ENCODE data around the gene PRKAR1B. TPM values are rescaled to one million over a fixed set of nuclear protein-coding genes. Genes with fewer than 3 reads are reported as not detected.

PRKAR1B gene
- total and polyA plus RNA-seq, 2 donors (not counting 1 experiment from before 2014, with no cell fraction given) = 4.5 to 8.6 TPM

GRCh38 chr7:545470-545869 lies 181.6 kb downstream of the PRKAR1B start:
- intact Hi-C loops (cut with micrococcal nuclease) = no loop called here
- WGBS (ENCODE audit: insufficient coverage) = 90% methylated on average over 15 of the region's 16 CpGs
- ChIA-PET POLR2A (no interaction called here), CTCF (no interaction called here)
- Histone ChIP-seq H3K36me3 (replicated peaks in 1 of 2; ENCODE audit: control extremely low read depth in 1 of 2, control insufficient read depth in 1 of 2, extremely low read depth in 1 of 2, insufficient read depth in 2 of 2, low read length in 1 of 2) (no peaks in the 10 kb centered on the region), H2AFZ (ENCODE audit: insufficient read depth, low read depth, low read length, poor library complexity, severe bottlenecking) (no peak overlapping the region), H3K9ac (ENCODE audit: low read length) (no peak overlapping the region), H4K20me1 (ENCODE audit: control insufficient read depth, insufficient read depth, low read length, poor library complexity, severe bottlenecking) (no peaks in the 10 kb centered on the region), H3K4me1 (ENCODE audit: control insufficient read depth in 2 of 2, insufficient read depth in 2 of 2, low read length in 2 of 2) (no peaks in the 10 kb centered on the region), H3K27me3 (replicated peaks in 1 of 4; ENCODE audit: control extremely low read depth in 1 of 4, control insufficient read depth in 3 of 4, insufficient read depth in 4 of 4, low read length in 3 of 4) (no peaks in the 10 kb centered on the region), H3K4me3 (ENCODE audit: control extremely low read depth in 1 of 5, extremely low read depth in 1 of 5, insufficient read depth in 1 of 5, low read depth in 2 of 5, low read length in 4 of 5) (no peak overlapping the region), H3K9me3 (ENCODE audit: control extremely low read depth in 1 of 3, control insufficient read depth in 2 of 3, insufficient read depth in 1 of 3, low read length in 2 of 3) (peaks cover 0 to 23% (median 0%) of the 10 kb centered on the region in 3 donors), H3K79me2 (ENCODE audit: control insufficient read depth, insufficient read depth, low read length) (no peaks in the 10 kb centered on the region), H3K4me2 (replicated peaks; ENCODE audit: low read depth, low read length, poor library complexity, severe bottlenecking) (no peak overlapping the region), H3K27ac (ENCODE audit: low read length in 2 of 2) (no peak overlapping the region)
- TF ChIP-seq CTCF (IDR thresholded peaks at IDR 0.05) = no peak
- TF ChIP-seq EZH2 (IDR thresholded peaks at IDR 0.05; ENCODE audit: borderline replicate concordance, insufficient read depth, low read depth, low read length, poor library complexity, severe bottlenecking) = no peak
- peaks cover 2% of the 10 kb centered on the region for H3K4me1 Mint-ChIP-seq
- no peaks in the 10 kb centered on the region for H3K27me3 Mint-ChIP-seq
- no peak overlapping the region for H3K27ac Mint-ChIP-seq
- no peaks in the 10 kb centered on the region for H3K9me3 Mint-ChIP-seq (ENCODE audit: insufficient read depth)
- ATAC-seq (ENCODE audit: low read depth) (no peak), DNase-seq (no peak)
- no peak overlapping the region for H3K4me3 Mint-ChIP-seq

GRCh38 chr7:544338-545221 lies 182.5 kb downstream of the PRKAR1B start:
- no peak for TF ChIP-seq CTCF (IDR thresholded peaks at IDR 0.05)
- no peak for TF ChIP-seq EZH2 (IDR thresholded peaks at IDR 0.05; ENCODE audit: borderline replicate concordance, insufficient read depth, low read depth, low read length, poor library complexity, severe bottlenecking)
- no peaks in the 10 kb centered on the region for H3K79me2 ChIP-seq (ENCODE audit: control insufficient read depth, insufficient read depth, low read length)
- no peak overlapping the region for H3K4me3 Mint-ChIP-seq
- no peaks in the 10 kb centered on the region for H3K27me3 Mint-ChIP-seq
- no peak for DNase-seq
- no peak overlapping the region for H2AFZ ChIP-seq (ENCODE audit: insufficient read depth, low read depth, low read length, poor library complexity, severe bottlenecking)
- H3K36me3 ChIP-seq (replicated peaks in 1 of 2; ENCODE audit: control extremely low read depth in 1 of 2, control insufficient read depth in 1 of 2, extremely low read depth in 1 of 2, insufficient read depth in 2 of 2, low read length in 1 of 2) = no peaks in the 10 kb centered on the region
- WGBS (ENCODE audit: insufficient coverage) = 92% methylated on average over 16 of the region's 18 CpGs
- POLR2A ChIA-PET = no interaction called here
- H3K9me3 ChIP-seq (ENCODE audit: control extremely low read depth in 1 of 3, control insufficient read depth in 2 of 3, insufficient read depth in 1 of 3, low read length in 2 of 3) = peaks cover 0 to 19% (median 0%) of the 10 kb centered on the region in 3 donors
- no peaks in the 10 kb centered on the region for H3K4me1 ChIP-seq (ENCODE audit: control insufficient read depth in 2 of 2, insufficient read depth in 2 of 2, low read length in 2 of 2)
- H3K4me3 ChIP-seq (ENCODE audit: control extremely low read depth in 1 of 5, extremely low read depth in 1 of 5, insufficient read depth in 1 of 5, low read depth in 2 of 5, low read length in 4 of 5) = no peak overlapping the region
- H3K27ac Mint-ChIP-seq = no peak overlapping the region
- no peak overlapping the region for H3K4me2 ChIP-seq (replicated peaks; ENCODE audit: low read depth, low read length, poor library complexity, severe bottlenecking)
- no peaks in the 10 kb centered on the region for H3K27me3 ChIP-seq (replicated peaks in 1 of 4; ENCODE audit: control extremely low read depth in 1 of 4, control insufficient read depth in 3 of 4, insufficient read depth in 4 of 4, low read length in 3 of 4)
- H3K27ac ChIP-seq (ENCODE audit: low read length in 2 of 2) = no peak overlapping the region
- no peaks in the 10 kb centered on the region for H4K20me1 ChIP-seq (ENCODE audit: control insufficient read depth, insufficient read depth, low read length, poor library complexity, severe bottlenecking)
- peaks cover 4% of the 10 kb centered on the region for H3K4me1 Mint-ChIP-seq
- intact Hi-C loops (cut with micrococcal nuclease) = no loop called here
- no peak for ATAC-seq (ENCODE audit: low read depth)
- H3K9ac ChIP-seq (ENCODE audit: low read length) = no peak overlapping the region
- H3K9me3 Mint-ChIP-seq (ENCODE audit: insufficient read depth) = no peaks in the 10 kb centered on the region
- CTCF ChIA-PET = no interaction called here

Measured in B cell (primary cell).